Neural cell (in vitro differentiated cells): Measurements from ENCODE around the gene ISOC2. TPM values are rescaled to one million over a fixed set of nuclear protein-coding genes. Genes with fewer than 3 reads are reported as not detected.

Experiments used
- H2AFZ ChIP-seq: fragments of 200-600, 300-800 bp; sonication (generic), shearing (Covaris generic); 2 replicates; pipeline ENCODE4 v1.6.0; 2014; ENCODE audit warnings: low read depth, mild to moderate bottlenecking, antibody characterized with exemption, low read length, moderate library complexity
- H3F3A ChIP-seq: fragments of 200-600 bp; shearing (Covaris generic); 2 replicates; pipeline ENCODE4 v1.6.1; 2016; ENCODE audit warnings: mild to moderate bottlenecking, moderate library complexity, mixed read lengths, antibody characterized with exemption, low read length; ENCODE audit not compliant: insufficient read depth, poor library complexity, severe bottlenecking
- H3K27ac ChIP-seq: fragments of 200-600, 300-800 bp; sonication (generic), shearing (Covaris generic); 2 replicates; pipeline ENCODE4 v1.5.1; 2014; ENCODE audit warnings: mild to moderate bottlenecking, low read length, moderate library complexity
- H3K27me3 ChIP-seq: fragments of 300-800, 200-600 bp; sonication (generic), shearing (Covaris generic); 2 replicates; pipeline ENCODE4 v1.6.0; 2014; ENCODE audit warnings: mild to moderate bottlenecking, low read depth, low read length, moderate library complexity; ENCODE audit not compliant: insufficient read depth
- H3K36me3 ChIP-seq: fragments of 300-800, 200-600 bp; sonication (generic), shearing (Covaris generic); 2 replicates; pipeline ENCODE4 v1.5.1; 2014; ENCODE audit warnings: mild to moderate bottlenecking, antibody characterized with exemption, low read length, moderate library complexity; ENCODE audit not compliant: insufficient read depth
- H3K4me2 ChIP-seq: fragments of 300-800, 200-600 bp; sonication (generic), shearing (Covaris generic); 2 replicates; pipeline ENCODE4 v1.6.0; 2014; ENCODE audit warnings: mild to moderate bottlenecking, low read length
- H3K4me3 ChIP-seq: fragments of 300-800, 200-600 bp; sonication (generic), shearing (Covaris generic); 2 replicates; pipeline ENCODE4 v1.5.1; 2014; ENCODE audit warnings: mild to moderate bottlenecking, low read length, moderate library complexity
- H3K79me2 ChIP-seq: fragments of 200-600 bp; shearing (Covaris generic); replicated peaks from 2 replicates; pipeline ENCODE4 v1.6.0; 2014; ENCODE audit warnings: mild to moderate bottlenecking, low read length, moderate library complexity; ENCODE audit not compliant: insufficient read depth
- H3K9ac ChIP-seq: fragments of 300-800, 200-600 bp; sonication (generic), shearing (Covaris generic); 2 replicates; pipeline ENCODE4 v1.6.1; 2016; ENCODE audit warnings: mild to moderate bottlenecking, low read length, mixed read lengths
- H3K9me2 ChIP-seq: fragments of 200-600 bp; shearing (Covaris generic); 2 replicates; pipeline ENCODE4 v1.6.1; 2016; ENCODE audit warnings: mild to moderate bottlenecking, low read length, mixed read lengths; ENCODE audit not compliant: insufficient read depth
- H3K9me3 ChIP-seq: fragments of 200-600, 300-800 bp; sonication (generic), shearing (Covaris generic); 2 replicates; pipeline ENCODE4 v1.6.1; 2016; ENCODE audit warnings: mild to moderate bottlenecking, mixed run types, low read length, moderate library complexity, mixed read lengths
- H4K20me1 ChIP-seq: fragments of 200-600 bp; shearing (Covaris generic); 2 replicates; pipeline ENCODE4 v1.6.1; 2016; ENCODE audit warnings: mild to moderate bottlenecking, mixed run types; ENCODE audit not compliant: insufficient read depth
- EP300 ChIP-seq: fragments of 450-650 bp; conservative IDR thresholded peaks from 2 replicates; pipeline ENCODE4 v1.6.1; 2014; ENCODE audit warnings: antibody characterized with exemption, mild to moderate bottlenecking, moderate library complexity; ENCODE audit not compliant: poor library complexity, severe bottlenecking
- EZH2 ChIP-seq: fragments of 200-600, 300-800 bp; shearing (Covaris generic), sonication (generic); IDR thresholded peaks from 2 replicates; pipeline ENCODE4 v1.6.1; 2014; ENCODE audit warnings: antibody characterized with exemption, low read length, borderline replicate concordance, mild to moderate bottlenecking; ENCODE audit not compliant: insufficient read depth, poor library complexity, severe bottlenecking
- MXI1 ChIP-seq: fragments of 450-650 bp; conservative IDR thresholded peaks from 2 replicates; pipeline ENCODE4 v1.6.1; 2014; ENCODE audit warnings: antibody characterized with exemption, mild to moderate bottlenecking; ENCODE audit not compliant: poor library complexity, severe bottlenecking
- POLR2AphosphoS5 ChIP-seq: IDR thresholded peaks from 2 replicates; pipeline ENCODE4 v1.6.1; 2012
- RAD21 ChIP-seq: fragments of 450-650 bp; conservative IDR thresholded peaks from 2 replicates; pipeline ENCODE4 v1.6.1; 2014; ENCODE audit warnings: antibody characterized with exemption, mild to moderate bottlenecking, moderate library complexity
- SMC3 ChIP-seq: fragments of 450-650 bp; conservative IDR thresholded peaks from 2 replicates; pipeline ENCODE4 v1.6.1; 2014; ENCODE audit warnings: antibody characterized with exemption, mild to moderate bottlenecking, moderate library complexity; ENCODE audit not compliant: poor library complexity
- TAF1 ChIP-seq: IDR thresholded peaks from 2 replicates; pipeline ENCODE4 v1.6.1; 2012; ENCODE audit warnings: low read depth
- polyA plus RNA-seq: library from polyadenylated mRNA; depleted of rRNA; stranded (reverse); fragments of >200 nt; gene quantifications from 2 replicates; pipeline ENCODE4 v1.2.3, GENCODE V29; 2014
- TF ChIP-seq, protein P1 (sequence below): fragments of 450-650 bp; IDR thresholded peaks from 2 replicates; pipeline ENCODE4 v1.5.1; 2014; ENCODE audit warnings: antibody characterized with exemption, mild to moderate bottlenecking, moderate library complexity; ENCODE audit not compliant: poor library complexity, severe bottlenecking
- TF ChIP-seq, protein P2 (sequence below): IDR thresholded peaks from 2 replicates; pipeline ENCODE4 v1.6.1; 2012; ENCODE audit warnings: borderline replicate concordance

The ISOC2 gene
- polyA plus RNA-seq, 1 donor from 2014 or later = 48.1 TPM

DNA sequence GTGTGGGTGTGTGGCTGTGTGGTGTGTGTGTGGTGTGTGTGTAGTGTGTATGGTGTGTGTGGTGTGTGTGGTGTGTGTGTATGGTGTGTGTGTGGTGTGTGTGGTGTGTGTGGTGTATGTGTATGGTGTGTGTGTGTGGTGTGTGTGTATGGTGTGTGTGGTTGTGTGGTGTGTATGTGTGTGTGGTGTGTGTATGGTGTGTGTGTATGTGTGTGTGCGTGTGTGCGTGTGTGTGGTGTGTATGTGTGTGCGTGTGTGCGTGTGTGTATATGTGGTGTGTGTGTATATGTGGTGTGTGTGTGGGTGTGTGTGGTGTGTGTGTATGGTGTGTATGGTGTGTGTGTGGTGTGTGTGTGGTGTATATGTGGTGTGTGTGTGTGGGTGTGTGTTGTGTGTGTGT, 26.4 kb downstream of the ISOC2 start:
- H3K27me3 ChIP-seq = peaks cover 18% of the 10 kb centered on the region
- no peak overlapping the region for H3K27ac ChIP-seq

DNA sequence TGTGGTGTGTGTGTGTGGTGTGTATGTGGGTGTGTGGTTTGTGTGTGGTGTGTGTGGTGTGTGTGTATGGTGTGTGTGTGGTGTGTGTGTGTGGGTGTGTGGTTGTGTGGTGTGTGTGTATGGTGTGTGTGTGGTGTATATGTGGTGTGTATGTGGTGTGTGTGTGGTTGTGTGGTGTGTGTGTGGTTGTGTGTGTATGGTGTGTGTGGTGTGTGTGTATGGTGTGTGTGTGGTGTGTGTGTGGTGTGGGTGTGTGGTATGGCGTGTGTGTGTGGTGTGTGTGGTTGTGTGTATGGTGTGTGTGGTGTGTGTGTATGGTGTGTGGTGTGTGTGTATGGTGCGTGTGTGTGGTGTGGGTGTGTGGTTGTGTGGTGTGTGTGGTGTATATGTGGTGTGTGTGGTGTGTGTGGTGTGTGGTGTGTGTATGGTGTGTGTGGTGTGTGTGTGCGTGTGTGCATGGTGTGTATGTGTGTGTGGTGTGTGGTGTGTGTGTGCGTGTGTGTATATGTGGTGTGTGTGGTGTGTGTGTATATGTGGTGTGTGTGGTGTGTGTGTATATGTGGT, 27.0 kb downstream of the ISOC2 start:
- Histone ChIP-seq H3K9ac (no peak overlapping the region), H3K36me3 (peaks cover 25% of the 10 kb centered on the region), H3K9me3 (no peaks in the 10 kb centered on the region), H3K27me3 (peaks cover 13% of the 10 kb centered on the region), H3K4me3 (no peak overlapping the region), H3K79me2 (no peaks in the 10 kb centered on the region), H3K4me2 (no peak overlapping the region), H3F3A (no peaks in the 10 kb centered on the region), H3K9me2 (no peaks in the 10 kb centered on the region), H3K27ac (no peak overlapping the region), H2AFZ (no peak overlapping the region), H4K20me1 (no peaks in the 10 kb centered on the region)
- TF ChIP-seq RAD21 (no peak), TAF1 (no peak), SMC3 (no peak), EZH2 (no peak), POLR2AphosphoS5 (no peak), MXI1 (no peak), EP300 (no peak)
- TF ChIP-seq, protein P1, sequence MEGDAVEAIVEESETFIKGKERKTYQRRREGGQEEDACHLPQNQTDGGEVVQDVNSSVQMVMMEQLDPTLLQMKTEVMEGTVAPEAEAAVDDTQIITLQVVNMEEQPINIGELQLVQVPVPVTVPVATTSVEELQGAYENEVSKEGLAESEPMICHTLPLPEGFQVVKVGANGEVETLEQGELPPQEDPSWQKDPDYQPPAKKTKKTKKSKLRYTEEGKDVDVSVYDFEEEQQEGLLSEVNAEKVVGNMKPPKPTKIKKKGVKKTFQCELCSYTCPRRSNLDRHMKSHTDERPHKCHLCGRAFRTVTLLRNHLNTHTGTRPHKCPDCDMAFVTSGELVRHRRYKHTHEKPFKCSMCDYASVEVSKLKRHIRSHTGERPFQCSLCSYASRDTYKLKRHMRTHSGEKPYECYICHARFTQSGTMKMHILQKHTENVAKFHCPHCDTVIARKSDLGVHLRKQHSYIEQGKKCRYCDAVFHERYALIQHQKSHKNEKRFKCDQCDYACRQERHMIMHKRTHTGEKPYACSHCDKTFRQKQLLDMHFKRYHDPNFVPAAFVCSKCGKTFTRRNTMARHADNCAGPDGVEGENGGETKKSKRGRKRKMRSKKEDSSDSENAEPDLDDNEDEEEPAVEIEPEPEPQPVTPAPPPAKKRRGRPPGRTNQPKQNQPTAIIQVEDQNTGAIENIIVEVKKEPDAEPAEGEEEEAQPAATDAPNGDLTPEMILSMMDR = no peak
- TF ChIP-seq, protein P2, sequence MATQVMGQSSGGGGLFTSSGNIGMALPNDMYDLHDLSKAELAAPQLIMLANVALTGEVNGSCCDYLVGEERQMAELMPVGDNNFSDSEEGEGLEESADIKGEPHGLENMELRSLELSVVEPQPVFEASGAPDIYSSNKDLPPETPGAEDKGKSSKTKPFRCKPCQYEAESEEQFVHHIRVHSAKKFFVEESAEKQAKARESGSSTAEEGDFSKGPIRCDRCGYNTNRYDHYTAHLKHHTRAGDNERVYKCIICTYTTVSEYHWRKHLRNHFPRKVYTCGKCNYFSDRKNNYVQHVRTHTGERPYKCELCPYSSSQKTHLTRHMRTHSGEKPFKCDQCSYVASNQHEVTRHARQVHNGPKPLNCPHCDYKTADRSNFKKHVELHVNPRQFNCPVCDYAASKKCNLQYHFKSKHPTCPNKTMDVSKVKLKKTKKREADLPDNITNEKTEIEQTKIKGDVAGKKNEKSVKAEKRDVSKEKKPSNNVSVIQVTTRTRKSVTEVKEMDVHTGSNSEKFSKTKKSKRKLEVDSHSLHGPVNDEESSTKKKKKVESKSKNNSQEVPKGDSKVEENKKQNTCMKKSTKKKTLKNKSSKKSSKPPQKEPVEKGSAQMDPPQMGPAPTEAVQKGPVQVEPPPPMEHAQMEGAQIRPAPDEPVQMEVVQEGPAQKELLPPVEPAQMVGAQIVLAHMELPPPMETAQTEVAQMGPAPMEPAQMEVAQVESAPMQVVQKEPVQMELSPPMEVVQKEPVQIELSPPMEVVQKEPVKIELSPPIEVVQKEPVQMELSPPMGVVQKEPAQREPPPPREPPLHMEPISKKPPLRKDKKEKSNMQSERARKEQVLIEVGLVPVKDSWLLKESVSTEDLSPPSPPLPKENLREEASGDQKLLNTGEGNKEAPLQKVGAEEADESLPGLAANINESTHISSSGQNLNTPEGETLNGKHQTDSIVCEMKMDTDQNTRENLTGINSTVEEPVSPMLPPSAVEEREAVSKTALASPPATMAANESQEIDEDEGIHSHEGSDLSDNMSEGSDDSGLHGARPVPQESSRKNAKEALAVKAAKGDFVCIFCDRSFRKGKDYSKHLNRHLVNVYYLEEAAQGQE = no peak

More for the DNA sequence above, 26.4 kb downstream of the ISOC2 start:
- H3F3A ChIP-seq = no peaks in the 10 kb centered on the region
- H3K36me3 ChIP-seq = peaks cover 24% of the 10 kb centered on the region
- H3K4me3 ChIP-seq = no peak overlapping the region
- H3K4me2 ChIP-seq = no peak overlapping the region
- H3K9ac ChIP-seq = no peak overlapping the region
- no peaks in the 10 kb centered on the region for H4K20me1 ChIP-seq
- no peaks in the 10 kb centered on the region for H3K9me2 ChIP-seq
- H3K9me3 ChIP-seq = no peaks in the 10 kb centered on the region
- no peak overlapping the region for H2AFZ ChIP-seq
- no peaks in the 10 kb centered on the region for H3K79me2 ChIP-seq
- no peak for TF ChIP-seq MXI1
- no peak for TF ChIP-seq EP300
- no peak for TF ChIP-seq TAF1
- TF ChIP-seq, protein P1 = no peak
- no peak for TF ChIP-seq POLR2AphosphoS5
- TF ChIP-seq SMC3 = no peak
- no peak for TF ChIP-seq EZH2
- TF ChIP-seq, protein P2 = no peak
- no peak for TF ChIP-seq RAD21
